ENCODE data around the gene BCAS3.
"Not testable (repeated sequence)": the region's sequence is repeated elsewhere in the genome, so short reads cannot be mapped to it uniquely, and the experiment has no call there.

Gene BCAS3

GRCh38 chr17:61235001-61235826 is 557.6 kb downstream of the BCAS3 start:
- DNase-seq (ENCODE audit: insufficient read length, low spot score) (no peak), FAIRE-seq (no peak)

- FAIRE-seq (no peak), DNase-seq (ENCODE audit: insufficient read length, low spot score) (no peak)
These were observed 558.2 kb downstream of the BCAS3 start for GRCh38 chr17:61235827-61236197.

GRCh38 chr17:61237275-61237674 is 559.6 kb downstream of the BCAS3 start:
- no peak for DNase-seq (ENCODE audit: insufficient read length, low spot score)
- FAIRE-seq = peak; percentile 46

GRCh38 chr17:61238455-61238933 is 560.8 kb downstream of the BCAS3 start:
- FAIRE-seq (peak; percentile 23), DNase-seq (ENCODE audit: insufficient read length, low spot score) (no peak)

GRCh38 chr17:61239327-61239726 is 561.7 kb downstream of the BCAS3 start:
- FAIRE-seq (no peak), DNase-seq (ENCODE audit: insufficient read length, low spot score) (no peak)

- DNase-seq (ENCODE audit: insufficient read length, low spot score) = no peak
- no peak for FAIRE-seq
These were observed 562.3 kb downstream of the BCAS3 start for GRCh38 chr17:61239953-61240352.

- FAIRE-seq = peak; percentile 36
- DNase-seq (ENCODE audit: insufficient read length, low spot score) = no peak
These were observed 563.3 kb downstream of the BCAS3 start for GRCh38 chr17:61240851-61241468.

- not testable (repeated sequence) for DNase-seq (ENCODE audit: insufficient read length, low spot score); FAIRE-seq
These were observed 567.3 kb downstream of the BCAS3 start for GRCh38 chr17:61244988-61245387.

GRCh38 chr17:61245706-61246135 is 568.1 kb downstream of the BCAS3 start:
- peak; percentile 31 for FAIRE-seq
- no peak for DNase-seq (ENCODE audit: insufficient read length, low spot score)

- no peak for FAIRE-seq
These were observed 569.8 kb downstream of the BCAS3 start for GRCh38 chr17:61247439-61247838.

GRCh38 chr17:61248399-61248798 is 570.7 kb downstream of the BCAS3 start:
- FAIRE-seq = no peak
- no peak for DNase-seq (ENCODE audit: insufficient read length, low spot score)

More at GRCh38 chr17:61247439-61247838, 569.8 kb downstream of the BCAS3 start:
- no peak for DNase-seq (ENCODE audit: insufficient read length, low spot score)

GRCh38 chr17:61249649-61250299 is 572.1 kb downstream of the BCAS3 start:
- DNase-seq (ENCODE audit: insufficient read length, low spot score) (no peak), FAIRE-seq (no peak)

- DNase-seq (ENCODE audit: insufficient read length, low spot score) = no peak
- no peak for FAIRE-seq
These were observed 572.8 kb downstream of the BCAS3 start for GRCh38 chr17:61250335-61250890.

GRCh38 chr17:61251939-61252865 is 574.6 kb downstream of the BCAS3 start:
- FAIRE-seq (no peak), DNase-seq (ENCODE audit: insufficient read length, low spot score) (no peak)

GRCh38 chr17:61253362-61253761 is 575.7 kb downstream of the BCAS3 start:
- no peak for FAIRE-seq
- DNase-seq (ENCODE audit: insufficient read length, low spot score) = no peak

GRCh38 chr17:61253937-61254574 is 576.4 kb downstream of the BCAS3 start:
- DNase-seq (ENCODE audit: insufficient read length, low spot score) = no peak
- FAIRE-seq = no peak

- FAIRE-seq = no peak
- no peak for DNase-seq (ENCODE audit: insufficient read length, low spot score)
These were observed 577.3 kb downstream of the BCAS3 start for GRCh38 chr17:61254904-61255303.

- no peak for FAIRE-seq
These were observed 578.0 kb downstream of the BCAS3 start for GRCh38 chr17:61255647-61256046.

GRCh38 chr17:61259360-61259759 is 581.7 kb downstream of the BCAS3 start:
- FAIRE-seq = no peak
- no peak for DNase-seq (ENCODE audit: insufficient read length, low spot score)

More at GRCh38 chr17:61255647-61256046, 578.0 kb downstream of the BCAS3 start:
- DNase-seq (ENCODE audit: insufficient read length, low spot score) = no peak

All from HTR-8/SVneo (cell line).